Measurements from ENCODE around the gene IL17RE.
"Not testable (repeated sequence)": the region's sequence is repeated elsewhere in the genome, so short reads cannot be mapped to it uniquely, and the experiment has no call there.

IL17RE gene

GRCh38 chr3:9875448-9875847, 27.2 kb upstream of the IL17RE start:
- H3K4me3 ChIP-seq (replicated peaks; ENCODE audit: low read depth, low read length), result no peak overlapping the region
- no peak for TF ChIP-seq CTCF (IDR thresholded peaks at IDR 0.05; ENCODE audit: low read length, missing control alignments)
- no peak for DNase-seq (ENCODE audit: low read depth)

- DNase-seq (ENCODE audit: low read depth); H3K4me3 ChIP-seq (replicated peaks; ENCODE audit: low read depth, low read length): not testable (repeated sequence)
These were observed 26.4 kb upstream of the IL17RE start for GRCh38 chr3:9876255-9876654.

- no peak overlapping the region for H3K4me3 ChIP-seq (replicated peaks; ENCODE audit: low read depth, low read length)
- DNase-seq (ENCODE audit: low read depth), result no peak
- TF ChIP-seq CTCF (IDR thresholded peaks at IDR 0.05; ENCODE audit: low read length, missing control alignments), result no peak
These were observed 25.7 kb upstream of the IL17RE start for GRCh38 chr3:9876991-9877390.

- no peak for TF ChIP-seq CTCF (IDR thresholded peaks at IDR 0.05; ENCODE audit: low read length, missing control alignments)
- DNase-seq (ENCODE audit: low read depth), result no peak
- no peak overlapping the region for H3K4me3 ChIP-seq (replicated peaks; ENCODE audit: low read depth, low read length)
These were observed 23.9 kb upstream of the IL17RE start for GRCh38 chr3:9878700-9879099.

GRCh38 chr3:9879830-9880549, 22.7 kb upstream of the IL17RE start, which contains the start of gene CIDEC:
Gene CIDEC (minus strand): TSS chr3:9880253. CDS start chr3:9878486, 1,767 bp downstream.
- no peak within 1 kb of the TSS for H3K4me3 ChIP-seq (replicated peaks; ENCODE audit: low read depth, low read length)
- no peak for DNase-seq (ENCODE audit: low read depth)
- no peak for TF ChIP-seq CTCF (IDR thresholded peaks at IDR 0.05; ENCODE audit: low read length, missing control alignments)

GRCh38 chr3:9881441-9881840, 21.2 kb upstream of the IL17RE start:
- DNase-seq (ENCODE audit: low read depth), result no peak
- H3K4me3 ChIP-seq (replicated peaks; ENCODE audit: low read depth, low read length), result no peak overlapping the region
- no peak for TF ChIP-seq CTCF (IDR thresholded peaks at IDR 0.05; ENCODE audit: low read length, missing control alignments)

GRCh38 chr3:9883706-9884554, 18.7 kb upstream of the IL17RE start:
- no peak overlapping the region for H3K4me3 ChIP-seq (replicated peaks; ENCODE audit: low read depth, low read length)
- TF ChIP-seq CTCF (IDR thresholded peaks at IDR 0.05; ENCODE audit: low read length, missing control alignments), result no peak
- DNase-seq (ENCODE audit: low read depth), result no peak

Measured in fibroblast of pulmonary artery (primary cell).